SH-SY5Y (cell line): ENCODE data around the gene CCT2.

Experiments
- GATA2 ChIP-seq: IDR thresholded peaks from 2 replicates; pipeline ENCODE4 v1.6.1; 2011; ENCODE audit warnings: mild to moderate bottlenecking, low read depth, low read length
- GATA3 ChIP-seq: IDR thresholded peaks from 2 replicates; pipeline ENCODE4 v1.6.1; 2011; ENCODE audit warnings: low read depth, mild to moderate bottlenecking, low read length, moderate library complexity

- no peak for TF ChIP-seq GATA2
- TF ChIP-seq GATA3, result no peak
These were observed at the start of gene CCT2 for GRCh38 chr12:69585189-69586062.
